ELR (cell line): ENCODE results near the gene FKBP15.
"Not testable (repeated sequence)": the region's sequence is repeated elsewhere in the genome, so short reads cannot be mapped to it uniquely, and the experiment has no call there.

Experiments
- DNase-seq: peaks from one replicate; pipeline ENCODE4 v3.0.0-alpha.2; 2015; ENCODE audit warnings: low read depth

Gene FKBP15

GRCh38 chr9:113235701-113236255, 14.7 kb upstream of the FKBP15 start:
- not testable (repeated sequence) for DNase-seq

GRCh38 chr9:113231701-113232100, 10.6 kb upstream of the FKBP15 start:
- no peak for DNase-seq

- DNase-seq: no peak
These were observed 7.1 kb upstream of the FKBP15 start for GRCh38 chr9:113228130-113228665.

- DNase-seq: no peak
These were observed 6.4 kb upstream of the FKBP15 start for GRCh38 chr9:113227436-113227835.

GRCh38 chr9:113223963-113224362, 2.9 kb upstream of the FKBP15 start:
- DNase-seq: peak; percentile 83

GRCh38 chr9:113222482-113222841, 1.4 kb upstream of the FKBP15 start:
- DNase-seq: peak; percentile 39

GRCh38 chr9:113221800-113222481, 864 bp upstream of the FKBP15 start:
- DNase-seq: no peak

- DNase-seq: peak; percentile 37
These were observed 542 bp downstream of the FKBP15 start for GRCh38 chr9:113220467-113221002.

- peak; percentile 86 for DNase-seq
These were observed 1.1 kb downstream of the FKBP15 start for GRCh38 chr9:113219969-113220368.

GRCh38 chr9:113219186-113219936, 1.7 kb downstream of the FKBP15 start:
- DNase-seq: no peak

- no peak for DNase-seq
These were observed 4.7 kb downstream of the FKBP15 start for GRCh38 chr9:113216406-113216805.

- DNase-seq: peak; percentile 49
These were observed 5.9 kb downstream of the FKBP15 start for GRCh38 chr9:113215132-113215531.

- no peak for DNase-seq
These were observed 10.3 kb downstream of the FKBP15 start for GRCh38 chr9:113210815-113211214.

GRCh38 chr9:113205861-113206260, 15.2 kb downstream of the FKBP15 start:
- no peak for DNase-seq

- no peak for DNase-seq
These were observed 15.6 kb downstream of the FKBP15 start for GRCh38 chr9:113205432-113205831.

- no peak for DNase-seq
These were observed 21.3 kb downstream of the FKBP15 start for GRCh38 chr9:113199683-113200329.

GRCh38 chr9:113192455-113192854, 28.6 kb downstream of the FKBP15 start:
- DNase-seq: no peak

GRCh38 chr9:113187929-113188595, 33.0 kb downstream of the FKBP15 start:
- DNase-seq: peak; percentile 97

GRCh38 chr9:113186137-113186755, 34.8 kb downstream of the FKBP15 start:
- no peak for DNase-seq

GRCh38 chr9:113185271-113185670, 35.8 kb downstream of the FKBP15 start:
- DNase-seq: no peak

- peak; percentile 81 for DNase-seq
These were observed 36.5 kb downstream of the FKBP15 start for GRCh38 chr9:113184539-113184938.
